ENCODE measurements around the gene ABHD4.

ABHD4 gene

GRCh38 chr14:22557846-22558220, 40.3 kb upstream of the ABHD4 start:
- H3K4me3 ChIP-seq (ENCODE audit: low read depth, low read length) = peak overlapping the region; percentile 1; the same call in 1 of the 2 replicates
- no peak for TF ChIP-seq CTCF (IDR thresholded peaks at IDR 0.05; ENCODE audit: low read depth, low read length, missing control alignments)

GRCh38 chr14:22558221-22558913, 39.7 kb upstream of the ABHD4 start:
- H3K4me3 ChIP-seq (ENCODE audit: low read depth, low read length) = no peak overlapping the region
- no peak for DNase-seq (ENCODE audit: low read depth)
- peak; percentile 57 for TF ChIP-seq CTCF (IDR thresholded peaks at IDR 0.05; ENCODE audit: low read depth, low read length, missing control alignments)

More at GRCh38 chr14:22557846-22558220, 40.3 kb upstream of the ABHD4 start:
- no peak for DNase-seq (ENCODE audit: low read depth)

- no peak for TF ChIP-seq CTCF (IDR thresholded peaks at IDR 0.05; ENCODE audit: low read depth, low read length, missing control alignments)
- DNase-seq (ENCODE audit: low read depth) = no peak
- no peak overlapping the region for H3K4me3 ChIP-seq (ENCODE audit: low read depth, low read length)
These were observed 39.1 kb upstream of the ABHD4 start for GRCh38 chr14:22559041-22559440.

- TF ChIP-seq CTCF (IDR thresholded peaks at IDR 0.05; ENCODE audit: low read depth, low read length, missing control alignments) = no peak
- H3K4me3 ChIP-seq (ENCODE audit: low read depth, low read length) = no peak overlapping the region
- no peak for DNase-seq (ENCODE audit: low read depth)
These were observed 37.3 kb upstream of the ABHD4 start for GRCh38 chr14:22560662-22561365.

- TF ChIP-seq CTCF (IDR thresholded peaks at IDR 0.05; ENCODE audit: low read depth, low read length, missing control alignments) = no peak
- no peak overlapping the region for H3K4me3 ChIP-seq (ENCODE audit: low read depth, low read length)
- DNase-seq (ENCODE audit: low read depth) = no peak
These were observed 36.8 kb upstream of the ABHD4 start for GRCh38 chr14:22561366-22561660.

GRCh38 chr14:22561661-22562579, 36.2 kb upstream of the ABHD4 start:
- no peak overlapping the region for H3K4me3 ChIP-seq (ENCODE audit: low read depth, low read length)
- no peak for TF ChIP-seq CTCF (IDR thresholded peaks at IDR 0.05; ENCODE audit: low read depth, low read length, missing control alignments)
- DNase-seq (ENCODE audit: low read depth) = no peak

Data from GM12864 (cell line).